Activated B cell treated with CpG ODN at 0.5 μM for 24 hours (primary cell): Measurements from ENCODE around the gene DHRS3. TPM values are rescaled to one million over a fixed set of nuclear protein-coding genes. Genes with fewer than 3 reads are reported as not detected.

ENCODE experiments used
- ATAC-seq: fragments of 200-7000 bp; cut with Tn5 transposase; one replicate; pipeline ENCODE4 v1.10.0; 2021; ENCODE audit warnings: low read depth, mild to moderate bottlenecking, moderate library complexity
- CTCF ChIA-PET: fragments of 350-600 bp; sonication (Branson Sonifier 250); formaldehyde crosslinking; loops from one replicate; lab custom pipeline; 2021; ENCODE audit warnings: antibody characterized with exemption; lab: Charles Lee
- POLR2A ChIA-PET: fragments of 350-600 bp; sonication (Branson Sonifier 250); formaldehyde crosslinking; loops from one replicate; lab custom pipeline; 2021; ENCODE audit warnings: antibody characterized with exemption; lab: Charles Lee
- DNase-seq: peaks from one replicate; pipeline ENCODE4 v3.0.0; 2022
- H3K27ac Mint-ChIP-seq: one replicate; pipeline ENCODE4 v1.8.0; 2020; ENCODE audit warnings: mixed read lengths
- H3K27me3 Mint-ChIP-seq: one replicate; pipeline ENCODE4 v1.8.0; 2021; ENCODE audit warnings: mixed read lengths
- H3K36me3 Mint-ChIP-seq: one replicate; pipeline ENCODE4 v1.8.0; 2021; ENCODE audit warnings: low read depth, mixed read lengths
- H3K4me1 Mint-ChIP-seq: one replicate; pipeline ENCODE4 v1.8.0; 2021; ENCODE audit warnings: mixed read lengths
- H3K4me3 Mint-ChIP-seq: one replicate; pipeline ENCODE4 v1.8.0; 2020; ENCODE audit warnings: mild to moderate bottlenecking, mixed read lengths
- H3K9me3 Mint-ChIP-seq: one replicate; pipeline ENCODE4 v1.8.0; 2020; ENCODE audit warnings: mixed read lengths
- intact Hi-C: fragments of 100-400 bp; cut with micrococcal nuclease; formaldehyde crosslinking; loops from one replicate; pipeline ENCODE4 v1.15.1; 2024
- total RNA-seq: library from RNA; stranded (reverse); gene quantifications from 2 replicates; pipeline ENCODE4 v1.2.3, GENCODE V29; 2022
- TF ChIP-seq, protein P1 (sequence below): fragments of 200-600 bp; IDR thresholded peaks from one replicate; pipeline ENCODE4 v1.8.0; 2022; ENCODE audit warnings: antibody characterized with exemption, mild to moderate bottlenecking

The DHRS3 gene
- total RNA-seq, 1 donor from 2014 or later, result 1.8 TPM

DNA sequence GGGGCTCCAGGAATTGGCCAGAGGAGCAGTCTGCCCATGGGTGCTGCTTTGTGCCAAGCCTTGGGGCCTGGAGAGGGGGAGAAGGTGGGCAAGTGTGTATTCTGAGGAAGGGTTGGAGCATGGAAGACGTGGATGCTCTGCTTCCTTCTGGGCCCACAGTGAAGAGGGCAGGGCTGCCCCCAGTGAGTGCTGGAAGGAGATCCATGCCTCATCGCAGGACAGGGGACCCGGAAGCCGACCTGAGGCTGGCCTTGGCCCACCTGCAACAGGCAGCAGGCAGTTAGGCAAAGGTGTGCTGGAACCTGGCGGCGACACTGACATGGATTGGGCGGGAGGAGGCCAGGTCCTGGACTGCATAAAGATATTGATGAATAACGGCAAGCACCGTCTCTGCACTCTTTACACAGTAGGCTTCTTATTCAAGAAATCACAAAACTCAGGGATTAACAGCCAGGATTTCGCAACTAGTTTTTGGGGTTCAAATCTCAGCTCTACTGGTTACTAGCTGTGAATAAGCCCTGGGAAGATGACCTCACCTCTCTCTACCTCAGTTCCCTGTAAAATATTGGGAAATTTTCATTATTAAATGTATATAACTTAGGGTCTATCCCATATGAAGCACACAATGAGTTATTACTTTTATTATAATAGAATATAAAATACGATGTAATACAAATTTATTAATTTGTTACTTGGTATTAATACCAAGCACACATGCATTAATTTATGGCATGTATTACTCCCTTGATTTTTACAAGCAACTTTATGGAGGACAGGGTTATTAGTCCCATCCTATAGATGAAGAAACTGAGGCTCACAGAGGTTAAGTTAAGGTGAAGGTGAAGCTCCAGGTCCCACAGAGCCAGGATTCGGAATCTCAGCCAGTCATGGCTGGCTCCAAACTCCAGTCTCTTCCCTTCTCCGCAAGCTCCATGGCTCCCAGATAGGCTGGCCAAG, 62.3 kb downstream of the DHRS3 start:
- no peaks in the 10 kb centered on the region for H3K36me3 Mint-ChIP-seq
- H3K27me3 Mint-ChIP-seq, result no peaks in the 10 kb centered on the region
- TF ChIP-seq, protein P1, sequence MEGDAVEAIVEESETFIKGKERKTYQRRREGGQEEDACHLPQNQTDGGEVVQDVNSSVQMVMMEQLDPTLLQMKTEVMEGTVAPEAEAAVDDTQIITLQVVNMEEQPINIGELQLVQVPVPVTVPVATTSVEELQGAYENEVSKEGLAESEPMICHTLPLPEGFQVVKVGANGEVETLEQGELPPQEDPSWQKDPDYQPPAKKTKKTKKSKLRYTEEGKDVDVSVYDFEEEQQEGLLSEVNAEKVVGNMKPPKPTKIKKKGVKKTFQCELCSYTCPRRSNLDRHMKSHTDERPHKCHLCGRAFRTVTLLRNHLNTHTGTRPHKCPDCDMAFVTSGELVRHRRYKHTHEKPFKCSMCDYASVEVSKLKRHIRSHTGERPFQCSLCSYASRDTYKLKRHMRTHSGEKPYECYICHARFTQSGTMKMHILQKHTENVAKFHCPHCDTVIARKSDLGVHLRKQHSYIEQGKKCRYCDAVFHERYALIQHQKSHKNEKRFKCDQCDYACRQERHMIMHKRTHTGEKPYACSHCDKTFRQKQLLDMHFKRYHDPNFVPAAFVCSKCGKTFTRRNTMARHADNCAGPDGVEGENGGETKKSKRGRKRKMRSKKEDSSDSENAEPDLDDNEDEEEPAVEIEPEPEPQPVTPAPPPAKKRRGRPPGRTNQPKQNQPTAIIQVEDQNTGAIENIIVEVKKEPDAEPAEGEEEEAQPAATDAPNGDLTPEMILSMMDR, result no peak
- H3K9me3 Mint-ChIP-seq, result no peaks in the 10 kb centered on the region
- intact Hi-C loops, result no loop called here
- no peak overlapping the region for H3K27ac Mint-ChIP-seq
- ChIA-PET POLR2A (no interaction called here), CTCF (no interaction called here)
- ATAC-seq (no peak), DNase-seq (no peak)
- no peaks in the 10 kb centered on the region for H3K4me1 Mint-ChIP-seq
- H3K4me3 Mint-ChIP-seq, result no peak overlapping the region

DNA sequence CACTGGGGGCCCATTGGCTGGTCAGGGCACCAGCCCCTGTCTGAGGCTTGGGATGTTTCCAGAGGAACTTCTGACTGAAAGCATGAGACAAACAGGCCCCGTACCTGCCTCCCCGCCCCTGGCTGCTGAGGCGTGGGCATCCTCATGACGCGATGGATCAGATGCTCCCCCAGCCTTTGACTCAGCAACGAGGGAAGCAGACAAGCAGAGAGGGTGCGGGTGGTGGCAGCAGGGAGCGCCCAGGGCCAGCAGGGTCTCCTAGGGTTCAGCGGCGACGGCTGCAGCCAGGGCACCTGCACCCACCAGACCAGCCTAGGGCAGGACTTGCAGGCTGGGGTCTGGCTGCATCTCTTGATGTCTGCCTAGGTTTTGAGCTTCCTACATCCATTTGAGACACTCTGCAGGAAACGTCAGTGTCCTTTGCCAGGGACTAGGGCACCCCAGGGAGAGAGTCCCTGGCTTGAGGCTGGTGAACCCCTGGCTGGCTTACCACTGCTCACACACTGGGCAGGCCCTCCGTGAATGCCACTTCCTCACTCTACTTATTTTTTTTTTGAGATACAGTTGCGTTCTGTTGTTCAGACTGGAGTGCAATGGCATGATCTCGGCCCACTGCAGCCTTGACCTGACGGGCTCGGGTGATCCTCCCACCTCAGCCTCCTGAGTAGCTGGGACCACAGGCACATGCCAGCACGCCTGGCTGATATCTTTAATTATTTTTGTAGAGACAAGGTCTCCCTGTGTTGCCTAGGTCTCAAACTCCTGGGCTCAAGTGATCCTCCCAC, 63.3 kb downstream of the DHRS3 start:
- Mint-ChIP-seq H3K27ac (no peak overlapping the region), H3K4me3 (no peak overlapping the region), H3K36me3 (no peaks in the 10 kb centered on the region), H3K27me3 (no peaks in the 10 kb centered on the region), H3K9me3 (no peaks in the 10 kb centered on the region), H3K4me1 (no peaks in the 10 kb centered on the region)
- intact Hi-C loops, result no loop called here
- ChIA-PET CTCF (no interaction called here), POLR2A (no interaction called here)
- TF ChIP-seq, protein P1, result no peak
- ATAC-seq (no peak), DNase-seq (no peak)

DNA sequence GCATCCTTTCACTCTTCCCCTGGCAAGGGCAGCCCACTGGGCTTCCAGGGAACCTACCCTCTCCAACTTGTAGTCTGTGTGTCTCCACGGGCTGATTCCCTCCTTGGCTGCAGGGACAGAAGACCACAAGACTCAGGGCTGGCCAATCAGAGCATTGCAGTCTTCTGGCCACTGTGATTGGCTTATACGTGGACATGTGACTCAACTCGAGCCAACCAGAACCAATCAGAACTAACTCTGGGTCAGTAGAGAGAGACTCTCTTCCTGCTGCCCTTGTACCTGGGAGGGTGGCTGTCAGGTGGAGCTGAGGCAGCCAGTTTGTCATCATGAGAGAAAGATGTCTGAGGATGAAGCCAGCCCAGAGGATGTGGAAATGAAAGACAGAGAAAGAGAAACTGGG, 64.0 kb downstream of the DHRS3 start:
- no peaks in the 10 kb centered on the region for H3K4me1 Mint-ChIP-seq
- H3K27ac Mint-ChIP-seq, result no peak overlapping the region
- intact Hi-C loops, result no loop called here
- ChIA-PET POLR2A (no interaction called here), CTCF (no interaction called here)
- no peak for ATAC-seq
- no peaks in the 10 kb centered on the region for H3K36me3 Mint-ChIP-seq
- H3K9me3 Mint-ChIP-seq, result no peaks in the 10 kb centered on the region
- no peak overlapping the region for H3K4me3 Mint-ChIP-seq
- no peak for DNase-seq
- H3K27me3 Mint-ChIP-seq, result no peaks in the 10 kb centered on the region
- TF ChIP-seq, protein P1, result no peak

DNA sequence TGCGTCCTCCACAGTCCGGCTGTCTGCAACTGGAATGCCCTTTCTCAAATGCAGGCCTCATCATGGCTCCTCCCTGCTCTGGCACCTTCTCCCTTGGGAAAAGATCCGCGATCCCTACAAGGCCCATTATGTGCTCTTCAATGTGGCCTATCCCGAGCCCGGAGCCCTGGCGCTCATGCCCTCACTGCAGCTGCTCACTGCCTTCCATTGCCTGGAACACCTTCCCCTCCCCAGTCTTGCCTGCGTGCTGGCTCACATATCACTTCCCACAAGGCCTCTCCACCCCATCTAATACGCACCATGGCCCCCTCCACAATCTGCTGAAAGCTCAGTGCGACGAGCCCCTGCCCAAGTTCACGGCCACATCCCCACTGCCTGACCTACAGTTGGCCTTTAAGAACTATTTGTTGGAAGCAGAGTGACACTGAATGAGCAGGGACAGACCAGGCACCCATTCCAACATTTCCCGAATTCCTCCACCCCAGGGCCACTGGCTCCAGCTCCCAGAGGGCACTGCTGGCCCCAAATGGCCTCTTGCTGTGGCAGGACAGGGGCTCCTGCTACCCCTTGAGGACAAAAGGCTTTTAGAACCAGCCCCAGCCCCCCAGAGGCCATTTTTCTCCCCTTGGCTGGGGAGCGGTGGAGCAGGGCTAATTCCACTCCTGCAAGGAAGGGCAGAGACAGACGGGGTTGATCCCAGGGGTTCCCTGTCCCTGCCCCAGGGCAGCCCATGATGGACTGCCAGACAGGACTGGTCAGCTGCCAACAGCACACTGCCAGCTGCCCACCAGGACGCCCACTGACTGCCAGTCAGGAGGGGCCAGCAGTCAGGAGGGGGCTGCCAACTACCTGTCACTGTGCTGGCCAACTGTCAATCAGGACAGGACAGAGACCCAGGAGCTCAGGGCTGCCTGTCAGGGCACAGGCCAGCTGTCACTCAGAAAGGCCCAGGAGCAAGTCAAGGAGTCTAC, 64.8 kb downstream of the DHRS3 start:
- Mint-ChIP-seq H3K27ac (no peak overlapping the region), H3K9me3 (no peaks in the 10 kb centered on the region), H3K4me3 (no peak overlapping the region), H3K4me1 (no peaks in the 10 kb centered on the region), H3K36me3 (no peaks in the 10 kb centered on the region), H3K27me3 (no peaks in the 10 kb centered on the region)
- POLR2A ChIA-PET, result no interaction called here
- no peak for ATAC-seq
- intact Hi-C loops, result no loop called here
- TF ChIP-seq, protein P1, result no peak
- no peak for DNase-seq
- CTCF ChIA-PET, result no interaction called here
